ENCODE results near the gene WDTC1. TPM values are rescaled to one million over a fixed set of nuclear protein-coding genes. Genes with fewer than 3 reads are reported as not detected.

WDTC1 gene
- total RNA-seq, 8 experiments from 2014 or later = 11.1 to 39.4 (median 27.8) TPM

- ATAC-seq (replicated peaks in 6 of 8) = no peak
- Histone ChIP-seq H3K27ac (no peak overlapping the region), H3K4me3 (no peak overlapping the region), H3K4me1 (replicated peaks in 1 of 2) (peaks cover 5 to 14% of the 10 kb centered on the region in 2 donors)
- WGBS, 10 experiments = 80 to 100% (median 94%) methylated on average over 1 to 7 of the region's 13 CpGs; no CpG with 5 or more reads in 5 of the 10 experiments
- in situ Hi-C loops (cut with MboI; ENCODE audit: low pct_unique_long_range_greater_than_20kb in 2 of 9, low sequenced_read_pairs in 9 of 9, unreplicated experiment in 9 of 9) = no loop called here
Observed at GRCh38 chr1:27356277-27356618, 121.8 kb downstream of the WDTC1 start.

DNA sequence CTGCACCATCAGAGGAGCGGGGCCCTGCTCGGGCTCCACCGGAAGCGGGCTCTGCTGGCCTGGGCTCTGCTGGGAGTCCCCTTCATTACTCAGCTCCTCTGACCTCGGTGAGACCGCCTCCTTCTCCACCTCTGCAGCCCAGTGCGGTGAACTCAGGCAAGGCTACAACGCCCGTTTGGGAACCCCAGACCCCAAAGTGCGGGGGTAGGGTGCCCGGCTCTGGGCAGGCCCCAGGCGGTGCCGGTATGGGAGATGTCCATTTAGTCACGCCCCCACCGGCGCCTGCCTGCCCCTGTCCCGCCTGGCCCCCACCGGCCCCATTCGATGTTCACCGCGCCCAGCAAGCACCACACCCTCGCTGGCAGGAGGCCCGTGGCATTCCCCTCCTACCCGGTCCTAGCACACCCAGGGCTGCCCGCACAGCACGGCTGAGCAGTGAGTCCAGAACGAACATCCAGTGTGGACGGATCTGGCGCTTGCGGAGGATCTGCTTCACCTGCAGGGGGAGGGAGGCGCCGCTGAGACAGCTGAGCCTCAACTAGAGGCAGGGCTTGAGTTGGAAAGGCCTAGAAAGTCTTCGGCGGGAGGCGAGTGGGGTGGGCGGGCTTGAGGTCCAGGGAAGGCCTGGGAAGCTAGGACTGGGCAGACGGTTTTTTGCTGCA is 122.3 kb downstream of the WDTC1 start:
- peaks cover 3 to 10% of the 10 kb centered on the region in 2 donors for H3K4me1 ChIP-seq (replicated peaks in 1 of 2)
- H3K27ac ChIP-seq = no peak overlapping the region
- peak in 2 of 8 experiments; percentile 74 to 79 for ATAC-seq (replicated peaks in 6 of 8)
- in situ Hi-C loops (cut with MboI; ENCODE audit: low pct_unique_long_range_greater_than_20kb in 2 of 9, low sequenced_read_pairs in 9 of 9, unreplicated experiment in 9 of 9) = no loop called here
- WGBS, 10 experiments = 88 to 100% (median 100%) methylated on average over 1 to 3 of the region's 37 CpGs; no CpG with 5 or more reads in 7 of the 10 experiments
- no peak overlapping the region for H3K4me3 ChIP-seq

DNA sequence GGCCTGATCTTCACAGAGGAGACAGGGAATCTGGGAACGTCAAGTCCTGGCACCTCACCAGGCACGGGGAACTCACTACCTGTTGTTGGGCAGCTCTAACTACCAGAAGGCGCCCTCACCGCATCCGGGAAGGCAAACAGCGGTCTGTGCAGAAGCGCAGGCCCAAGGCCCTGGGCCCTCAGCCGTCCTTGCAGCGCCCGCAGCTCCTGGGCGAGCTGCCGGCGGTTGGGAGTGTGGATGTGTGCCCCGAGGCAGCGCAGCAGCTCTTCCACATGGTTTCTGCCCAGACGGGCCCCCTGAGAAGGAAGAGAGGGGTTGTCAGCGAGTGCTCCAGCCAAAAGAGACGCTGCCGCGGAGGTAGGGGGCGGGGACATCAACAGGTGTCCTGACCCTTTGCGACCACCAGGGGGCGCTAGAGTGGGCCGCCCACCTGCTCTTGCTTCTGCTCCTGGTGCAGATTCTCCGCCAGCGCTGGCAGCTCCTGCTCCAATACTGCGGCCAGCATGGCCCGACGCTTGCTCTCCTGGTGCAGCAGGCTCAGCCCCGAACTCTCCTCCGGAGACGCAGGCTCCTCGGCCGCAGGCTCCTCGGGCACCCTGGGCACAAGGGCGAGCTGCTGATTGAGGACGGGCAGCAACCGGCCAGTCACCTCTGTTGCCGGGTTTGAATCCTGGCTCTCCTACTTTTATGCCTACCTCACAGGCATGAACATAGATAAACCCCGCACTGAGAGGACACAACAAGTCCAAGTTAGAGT is 123.0 kb downstream of the WDTC1 start:
- in situ Hi-C loops (cut with MboI; ENCODE audit: low pct_unique_long_range_greater_than_20kb in 2 of 9, low sequenced_read_pairs in 9 of 9, unreplicated experiment in 9 of 9) = no loop called here
- peak in 7 of 8 experiments; percentile 10 to 74 (median 43) for ATAC-seq (replicated peaks in 6 of 8)
- H3K27ac ChIP-seq = no peak overlapping the region
- no peak overlapping the region for H3K4me3 ChIP-seq
- peaks cover 3 to 10% of the 10 kb centered on the region in 2 donors for H3K4me1 ChIP-seq (replicated peaks in 1 of 2)
- 7 to 92% (median 34%) methylated on average over 2 to 27 of the region's 40 CpGs; no CpG with 5 or more reads in 4 of the 10 experiments for WGBS, 10 experiments

Other genes starting within 250 kb of the WDTC1 start
- gene TRNP1, start 240.9 kb upstream of the WDTC1 start, total RNA-seq = 10 to 100 TPM in 4 of 8 experiments, 1 to 10 TPM in 4; 4.5 to 32.1 (median 15.9) TPM
- 10 to 100 TPM in 2 of 8 experiments, 1 to 10 TPM in 4, under 1 TPM in 2; 0.60 to 41.3 (median 1.4) TPM for gene TENT5B, start 221.8 kb upstream of the WDTC1 start, total RNA-seq
- 10 to 100 TPM in 4 of 8 experiments, 1 to 10 TPM in 4; 4.2 to 39.5 (median 10.7) TPM for gene SLC9A1, start 79.5 kb upstream of the WDTC1 start, total RNA-seq
- 10 to 100 TPM; 27.0 to 57.4 (median 38.0) TPM for gene TMEM222, start 87.5 kb downstream of the WDTC1 start, total RNA-seq
- 10 to 100 TPM in 3 of 8 experiments, 1 to 10 TPM in 5; 1.2 to 21.5 (median 3.2) TPM for gene SYTL1, start 107.4 kb downstream of the WDTC1 start, total RNA-seq
- gene MAP3K6, start 132.3 kb downstream of the WDTC1 start, total RNA-seq = 10 to 100 TPM in 4 of 8 experiments, 1 to 10 TPM in 4; 3.8 to 17.0 (median 10.9) TPM
- gene FCN3, start 140.2 kb downstream of the WDTC1 start, total RNA-seq = 10 to 100 TPM in 1 of 8 experiments, 1 to 10 TPM in 4, under 1 TPM in 1, not detected in 2; 0.37 to 10.3 (median 2.3) TPM
- gene CD164L2, start 148.7 kb downstream of the WDTC1 start, total RNA-seq = 1 to 10 TPM in 1 of 8 experiments, under 1 TPM in 6, not detected in 1; 0.11 to 1.6 (median 0.54) TPM
- gene GPR3, start 158.0 kb downstream of the WDTC1 start, total RNA-seq = 1 to 10 TPM in 7 of 8 experiments, under 1 TPM in 1; 0.56 to 4.0 (median 2.5) TPM